HG03097 (cell line): ENCODE results near the gene CTSL.

ENCODE experiments used
- ATAC-seq: cut with Tn5 transposase; IDR thresholded peaks from one replicate; pipeline ENCODE4 v1.9.1; 2021; ENCODE audit not compliant: unreplicated experiment, low FRiP score

CTSL gene

DNA sequence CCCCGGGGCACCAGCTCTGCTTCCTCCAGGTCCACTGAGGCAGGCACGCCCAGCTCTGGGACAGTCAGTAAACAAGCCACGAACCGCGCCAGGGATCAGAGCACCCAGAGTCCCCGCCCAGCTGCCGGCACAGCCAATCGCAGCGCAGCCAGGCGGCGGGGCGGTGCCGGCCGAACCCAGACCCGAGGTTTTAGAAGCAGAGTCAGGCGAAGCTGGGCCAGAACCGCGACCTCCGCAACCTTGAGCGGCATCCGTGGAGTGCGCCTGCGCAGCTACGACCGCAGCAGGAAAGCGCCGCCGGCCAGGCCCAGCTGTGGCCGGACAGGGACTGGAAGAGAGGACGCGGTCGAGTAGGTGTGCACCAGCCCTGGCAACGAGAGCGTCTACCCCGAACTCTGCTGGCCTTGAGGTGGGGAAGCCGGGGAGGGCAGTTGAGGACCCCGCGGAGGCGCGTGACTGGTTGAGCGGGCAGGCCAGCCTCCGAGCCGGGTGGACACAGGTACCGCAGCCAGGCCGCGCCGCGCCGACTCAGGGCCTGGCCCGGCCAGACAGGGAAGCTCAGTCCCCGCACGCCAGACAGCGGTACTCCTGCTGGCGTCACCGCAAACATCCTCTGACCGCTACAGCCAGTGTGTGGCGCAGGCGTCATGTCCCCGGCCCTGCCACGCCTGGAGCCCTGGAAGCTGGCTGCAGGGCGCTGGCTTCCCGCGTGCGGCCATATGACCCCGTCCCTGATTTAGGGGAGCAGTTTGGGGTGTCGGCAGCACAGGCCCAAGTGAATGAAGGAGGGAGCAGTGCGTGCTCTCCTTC is at the start of gene CTSL:
Gene CTSL, plus strand, starts transcription at position 220 of the 810 bp plus-strand sequence. CDS start 1,485 bp downstream, outside the sequence.
- ATAC-seq = no peak

DNA sequence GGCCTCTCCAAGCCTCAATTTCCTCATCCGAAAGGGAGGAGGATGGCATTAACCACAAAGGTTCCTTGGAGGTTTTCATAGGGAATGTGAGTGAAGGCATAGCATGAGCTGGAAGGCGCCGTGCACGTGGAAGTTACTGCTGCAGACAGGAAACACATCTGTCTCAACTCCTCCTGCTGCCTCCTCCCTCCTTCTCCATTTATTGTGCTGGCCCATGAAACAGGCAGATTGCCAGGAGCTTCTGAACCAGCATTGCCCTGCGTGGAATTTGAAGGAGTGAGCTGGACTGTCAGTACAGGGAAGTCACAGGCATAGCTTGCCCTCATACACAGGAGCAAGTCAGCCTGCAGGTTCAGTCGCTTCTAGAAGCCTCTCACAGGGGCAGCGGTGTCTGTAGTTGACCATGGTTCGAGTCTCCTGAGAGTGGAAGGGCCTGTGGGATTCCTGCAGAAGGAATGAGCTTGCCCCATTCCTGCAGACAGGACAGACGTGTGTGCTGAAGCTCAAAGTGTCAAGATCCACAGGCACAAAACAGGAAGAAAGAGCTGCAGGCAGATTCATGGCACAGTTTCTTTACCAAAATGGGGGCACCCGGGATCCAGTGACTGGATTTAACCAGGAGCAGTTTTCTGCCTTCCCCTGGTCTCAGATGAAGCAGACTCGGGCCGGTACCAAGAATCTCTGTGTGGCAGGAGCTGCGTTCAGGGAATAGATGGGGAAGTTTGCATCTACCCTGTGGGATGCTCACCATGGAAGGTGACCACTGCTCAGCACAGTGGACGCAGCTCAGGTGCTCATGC is 48.7 kb upstream of the CTSL start:
- ATAC-seq = no peak

DNA sequence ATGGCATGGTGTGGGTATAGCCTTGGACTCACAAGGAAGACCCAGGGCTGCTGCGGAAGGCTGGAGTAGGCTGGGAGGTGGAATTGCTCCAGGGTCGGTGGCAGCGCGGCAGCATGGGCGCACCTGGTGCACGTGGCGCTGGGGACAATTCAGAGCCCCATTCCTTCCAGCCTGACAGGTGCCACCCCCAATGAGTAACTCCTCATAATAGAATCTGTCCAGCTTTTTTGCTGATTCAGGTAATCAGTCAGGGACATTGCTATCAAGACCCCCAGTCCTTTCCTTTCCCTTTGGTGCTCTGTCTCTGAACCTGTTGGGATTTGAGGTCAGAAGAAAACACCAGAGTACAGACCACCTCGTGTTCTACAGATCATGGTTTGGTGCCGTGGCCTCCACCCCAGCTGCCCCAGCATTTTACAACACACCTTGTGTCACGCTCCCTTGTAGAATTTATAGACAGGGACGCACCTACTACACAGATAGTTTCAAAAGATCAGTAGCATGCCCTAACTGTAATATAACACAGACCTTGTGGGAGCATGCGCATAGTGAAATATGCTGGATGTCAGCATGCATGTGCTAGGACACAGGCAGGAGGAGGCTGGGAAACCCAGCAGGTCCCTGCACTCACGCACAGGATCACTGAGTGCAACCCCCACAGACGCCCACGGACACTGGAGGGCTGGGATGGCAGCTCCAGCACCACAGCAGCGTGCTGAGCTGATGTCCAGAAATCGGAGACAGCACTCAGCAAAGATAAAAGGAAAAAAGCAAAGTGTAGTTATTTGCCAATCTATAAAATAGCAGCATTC is 47.9 kb upstream of the CTSL start:
- no peak for ATAC-seq

DNA sequence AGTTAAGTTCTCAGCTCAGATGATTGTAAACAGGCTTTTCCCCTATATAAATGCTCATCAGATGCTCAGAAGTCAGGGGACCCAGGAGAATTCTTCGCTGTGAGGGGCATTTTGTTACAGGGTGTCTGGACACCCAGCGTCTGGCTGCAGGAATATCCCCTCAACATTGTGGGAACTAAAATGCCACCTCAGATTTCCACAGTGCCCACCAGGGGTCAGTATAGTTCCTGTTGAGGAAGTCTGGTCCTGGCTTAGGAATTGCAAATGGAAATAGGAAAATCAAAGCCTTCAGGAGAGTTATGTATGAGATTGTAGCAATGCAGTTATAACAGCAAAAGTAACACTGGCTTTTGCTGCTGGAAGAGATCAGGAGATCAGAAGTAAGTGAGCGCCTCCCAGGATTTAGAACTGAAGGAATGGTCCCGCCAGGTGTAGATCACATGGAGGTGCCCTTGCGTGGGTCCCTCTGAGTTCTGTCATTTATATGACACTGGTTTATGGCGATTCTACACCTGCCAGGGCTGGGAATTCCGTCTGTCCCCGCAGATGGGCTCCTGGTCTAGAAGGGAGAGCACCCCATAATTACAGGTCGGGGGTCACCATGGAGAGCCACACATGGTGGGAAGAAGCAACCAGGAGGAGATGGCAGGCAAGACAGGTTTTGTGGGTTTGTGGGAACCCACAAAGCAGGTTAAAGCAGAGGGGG is 47.1 kb upstream of the CTSL start:
- ATAC-seq = no peak

DNA sequence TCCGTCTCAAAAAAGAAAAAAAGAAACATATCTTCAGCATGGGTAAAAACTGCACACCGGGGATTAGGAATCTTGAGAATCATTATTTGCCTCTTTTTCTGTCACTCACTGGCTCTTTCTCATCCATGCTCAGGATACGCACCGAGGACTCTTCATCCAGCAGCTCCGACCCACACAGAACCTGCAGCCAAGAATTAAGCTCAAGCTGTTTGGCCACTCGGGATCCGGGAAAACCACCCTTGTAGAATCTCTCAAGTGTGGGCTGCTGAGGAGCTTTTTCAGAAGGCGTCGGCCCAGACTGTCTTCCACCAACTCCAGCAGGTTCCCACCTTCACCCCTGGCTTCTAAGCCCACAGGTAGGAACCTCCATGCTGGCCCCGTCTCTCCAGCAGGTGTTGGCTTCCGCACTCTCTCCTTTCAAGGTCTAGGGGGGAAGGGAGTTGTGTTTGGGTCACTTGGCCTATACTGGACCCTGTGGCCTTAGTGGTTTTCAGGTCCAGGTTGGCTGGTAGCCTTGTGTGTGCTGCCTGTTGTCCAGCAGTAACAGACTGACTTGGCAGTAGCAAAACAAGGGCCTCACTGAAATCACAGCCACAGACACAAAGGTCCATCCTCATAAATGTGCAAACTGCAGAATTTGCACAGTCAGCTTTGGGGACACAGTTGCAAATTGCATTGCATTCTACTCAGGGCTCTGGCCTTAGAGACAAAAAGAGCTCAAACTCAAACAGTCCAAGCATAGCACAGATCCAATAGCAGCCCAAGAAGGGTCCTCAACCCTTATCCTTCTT is 44.5 kb upstream of the CTSL start:
- ATAC-seq = no peak

DNA sequence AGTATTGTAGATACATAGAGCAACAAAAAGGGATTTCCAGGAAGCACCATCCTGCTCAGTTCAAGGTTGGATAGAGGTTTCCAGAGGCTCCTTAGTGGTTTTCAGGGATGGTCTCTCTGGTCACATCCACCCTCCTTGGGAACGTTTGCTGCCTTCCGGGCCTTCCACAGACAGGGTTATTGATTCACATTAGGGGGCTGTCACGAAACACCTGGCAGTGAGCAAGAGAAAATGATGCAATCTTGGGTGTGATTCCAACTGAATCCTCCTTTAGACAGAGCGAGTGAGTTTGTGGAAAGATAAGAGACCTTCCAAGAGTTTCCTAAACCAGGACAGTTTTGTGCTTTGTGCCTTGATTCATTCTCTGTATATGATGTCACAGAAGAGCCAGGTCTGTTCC is 43.8 kb upstream of the CTSL start:
- ATAC-seq = no peak

DNA sequence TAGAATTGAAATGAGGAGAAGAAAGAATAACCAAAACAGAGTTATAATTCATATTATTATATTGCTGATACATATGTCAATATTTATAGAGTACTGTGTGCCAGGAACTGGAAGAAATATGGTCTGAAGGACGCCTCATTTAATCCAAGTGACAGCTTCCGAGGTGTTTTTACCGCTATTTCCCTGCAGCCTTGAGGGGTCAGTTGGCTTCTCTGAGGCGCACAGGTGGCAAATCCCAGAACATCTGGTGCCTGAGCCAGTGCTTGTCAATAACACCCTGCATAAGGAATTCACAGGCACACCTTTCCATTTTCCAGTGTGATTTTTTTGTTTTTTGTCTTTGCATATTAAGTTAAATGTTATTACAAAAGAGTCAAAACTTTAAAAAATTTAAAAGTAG is 43.3 kb upstream of the CTSL start:
- no peak for ATAC-seq

DNA sequence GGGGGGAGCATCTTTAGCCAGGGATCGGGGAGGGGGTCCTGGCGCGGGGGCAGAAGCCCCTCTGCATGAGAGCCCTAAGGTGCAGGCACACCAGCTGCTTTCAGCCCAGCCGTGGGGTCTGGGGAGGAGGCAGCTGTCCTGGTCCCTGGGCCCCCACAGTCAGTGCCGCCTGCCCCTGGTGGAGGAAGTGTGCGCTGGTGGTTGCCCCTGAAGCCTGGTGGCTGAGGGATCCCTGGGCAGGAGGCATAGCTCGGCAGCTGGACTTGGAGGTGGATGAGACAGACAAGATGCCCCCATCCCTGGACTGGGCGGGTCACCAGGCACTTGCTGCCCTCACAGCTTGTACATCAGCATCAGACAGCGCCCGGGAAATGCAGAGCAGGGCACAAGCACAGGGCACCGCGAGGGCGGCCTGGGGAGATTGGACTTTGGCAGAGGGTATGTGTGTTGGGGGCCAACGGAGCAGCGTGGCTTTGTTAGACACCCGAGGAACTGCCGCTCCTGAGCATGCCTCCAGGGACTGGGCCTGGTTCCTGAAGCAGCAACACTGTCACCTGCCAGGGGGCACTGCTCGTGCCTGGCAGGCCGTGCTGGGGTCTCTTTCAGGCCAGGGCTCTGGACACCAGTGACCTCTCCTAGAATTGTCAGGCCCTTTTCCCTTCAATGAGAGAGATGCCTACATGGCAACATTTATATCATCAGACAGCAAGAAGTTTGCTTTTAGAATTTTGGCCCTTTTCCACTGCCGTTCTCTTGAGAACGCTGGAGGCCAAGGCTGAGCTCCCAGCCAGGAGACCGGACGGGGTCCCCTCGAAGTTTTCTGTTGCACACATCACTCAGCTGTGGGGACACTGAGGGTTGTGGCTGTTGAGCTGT is 41.9 kb upstream of the CTSL start:
- ATAC-seq = no peak

DNA sequence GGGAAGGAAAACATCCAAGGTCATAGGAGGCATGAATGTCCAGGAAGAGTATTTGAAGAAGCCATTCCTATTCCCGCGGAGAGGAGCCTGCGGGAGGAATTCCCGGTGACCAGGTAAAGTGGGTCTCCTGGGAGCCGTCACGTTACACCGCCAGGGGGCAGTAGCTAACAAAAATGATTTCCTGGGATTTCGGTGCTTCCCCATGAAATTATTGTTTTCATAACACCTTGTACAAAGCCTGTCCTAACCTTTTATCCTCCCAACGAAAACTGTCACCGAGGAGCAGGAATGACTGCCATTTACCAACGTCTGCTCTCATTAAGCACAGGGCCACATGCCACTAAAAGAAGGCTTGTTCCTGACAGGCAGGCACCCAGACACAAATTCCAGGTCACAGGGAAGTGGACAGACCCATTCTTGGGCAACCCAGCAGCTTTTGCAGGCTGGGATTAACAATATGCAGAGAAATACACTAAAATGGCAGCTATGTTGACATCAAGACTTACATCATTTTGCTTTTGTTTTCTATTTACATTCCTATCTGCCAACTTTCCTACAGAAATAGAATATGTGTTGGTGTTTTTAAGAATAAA is 41.2 kb upstream of the CTSL start:
- ATAC-seq = no peak

DNA sequence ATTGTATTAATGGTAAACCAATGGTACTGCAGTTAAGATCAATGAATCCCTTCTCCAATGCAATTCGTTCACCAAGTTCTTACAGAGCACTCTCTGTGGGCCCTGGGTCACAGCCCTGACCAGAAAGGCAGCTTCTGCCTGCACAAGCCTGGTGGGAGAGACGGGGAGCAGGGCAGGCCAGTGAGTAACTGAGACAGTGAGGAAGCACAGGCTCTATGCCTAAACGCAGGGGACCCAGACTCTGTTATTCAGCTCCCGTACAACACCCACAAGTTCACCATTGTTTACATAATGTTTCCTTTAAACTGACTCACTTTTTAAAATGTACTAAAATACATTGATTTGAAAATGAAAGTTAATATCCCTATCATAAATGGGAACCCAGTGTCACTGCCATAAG is 40.5 kb upstream of the CTSL start:
- no peak for ATAC-seq

DNA sequence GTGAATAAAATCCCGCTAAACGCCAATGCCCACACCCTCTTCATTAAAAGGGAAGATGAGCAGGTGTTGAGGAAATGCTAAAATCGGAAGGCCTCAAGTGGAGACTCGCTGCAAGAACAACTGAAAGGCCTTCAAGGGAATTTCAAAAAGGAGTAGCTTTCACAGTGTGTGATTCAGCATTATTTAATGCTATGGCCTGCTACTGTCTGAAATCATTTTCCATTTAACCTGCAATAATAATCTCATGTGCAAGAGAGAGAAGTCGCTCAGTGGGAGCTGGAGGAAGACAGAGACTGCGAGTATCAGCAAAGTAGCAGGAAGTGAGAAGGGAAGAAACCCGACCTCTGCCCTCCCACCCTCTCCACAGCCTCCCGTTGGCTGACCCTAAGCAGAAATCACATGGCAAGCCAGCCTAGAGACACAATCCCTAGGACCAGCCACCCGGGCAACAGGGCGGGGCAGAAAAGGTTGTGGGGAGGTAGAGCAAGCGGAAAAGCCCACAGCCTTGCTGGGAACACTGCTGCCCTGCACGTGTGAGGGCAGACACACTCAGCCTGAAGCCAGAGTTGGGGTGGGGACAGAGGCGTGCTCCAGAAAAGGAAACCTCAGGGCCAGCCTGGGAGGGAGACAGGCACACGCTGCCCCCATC is 39.9 kb upstream of the CTSL start:
- no peak for ATAC-seq

DNA sequence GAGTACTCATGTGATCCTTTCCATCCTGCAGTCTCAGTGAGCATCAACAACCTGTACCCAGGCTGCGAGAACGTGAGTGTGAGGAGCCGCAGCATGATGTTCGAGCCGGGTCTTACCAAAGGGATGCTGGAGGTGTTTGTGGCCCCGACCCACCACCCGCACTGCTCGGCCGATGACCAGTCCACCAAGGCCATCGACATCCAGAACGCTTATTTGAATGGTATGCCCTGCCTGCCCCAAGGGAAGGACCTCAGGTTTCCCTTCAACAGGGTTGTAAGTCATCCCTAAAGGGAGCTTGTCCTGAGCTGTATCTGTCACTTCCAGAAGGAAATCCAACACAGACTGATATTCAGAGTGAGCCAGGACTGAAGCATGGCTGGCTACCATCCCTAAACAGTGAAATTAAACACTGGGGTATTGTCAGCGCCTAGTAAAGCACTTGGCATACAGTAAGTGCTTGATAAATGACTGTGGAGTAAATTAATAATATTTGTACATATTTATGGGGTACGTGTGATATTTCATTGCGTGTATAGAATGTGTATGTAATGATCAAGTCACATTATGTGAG is 39.3 kb upstream of the CTSL start:
- no peak for ATAC-seq

DNA sequence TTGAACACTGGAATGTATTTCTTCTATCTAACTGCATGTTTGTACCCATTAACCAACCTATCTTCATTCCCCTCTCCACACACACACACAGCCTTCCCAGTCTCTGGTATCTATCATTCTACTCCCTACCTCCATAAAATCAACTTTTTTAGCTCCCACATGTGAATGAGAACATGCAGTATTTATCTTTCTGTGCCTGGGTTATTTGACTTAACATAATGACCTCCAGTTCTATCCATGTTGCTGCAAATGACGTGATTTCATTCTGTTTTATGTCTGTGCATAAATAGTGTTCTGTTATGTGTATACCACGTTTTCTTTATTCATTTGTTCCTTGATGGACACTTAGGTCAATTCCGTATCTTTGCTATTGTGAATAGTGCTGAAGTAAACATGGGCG is 38.7 kb upstream of the CTSL start:
- ATAC-seq = no peak

DNA sequence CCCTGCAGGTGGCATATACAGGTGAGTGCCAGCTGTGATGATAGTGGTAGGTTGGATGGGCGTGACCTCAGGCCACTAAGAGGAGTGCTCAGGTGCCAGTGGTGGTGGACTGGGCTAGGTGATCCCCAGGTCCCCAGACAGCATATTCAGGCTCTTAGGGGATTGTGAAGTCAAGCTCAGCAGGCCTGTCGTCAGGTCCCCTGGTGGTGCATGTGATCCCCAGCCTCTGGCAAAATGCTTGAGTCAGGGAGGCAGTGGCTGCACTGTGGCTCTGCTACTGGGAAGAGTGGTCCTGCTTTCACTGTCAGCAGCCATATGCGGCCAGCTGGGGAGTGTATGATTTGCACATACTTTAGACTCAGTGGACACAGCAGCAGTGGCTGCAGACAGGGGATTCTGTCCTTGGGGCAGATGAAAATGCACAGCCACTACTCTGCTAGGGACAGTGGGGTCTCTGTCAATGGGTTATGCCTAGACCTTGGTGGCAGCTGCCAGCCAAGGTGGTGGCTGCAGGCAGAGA is 31.6 kb upstream of the CTSL start:
- no peak for ATAC-seq

DNA sequence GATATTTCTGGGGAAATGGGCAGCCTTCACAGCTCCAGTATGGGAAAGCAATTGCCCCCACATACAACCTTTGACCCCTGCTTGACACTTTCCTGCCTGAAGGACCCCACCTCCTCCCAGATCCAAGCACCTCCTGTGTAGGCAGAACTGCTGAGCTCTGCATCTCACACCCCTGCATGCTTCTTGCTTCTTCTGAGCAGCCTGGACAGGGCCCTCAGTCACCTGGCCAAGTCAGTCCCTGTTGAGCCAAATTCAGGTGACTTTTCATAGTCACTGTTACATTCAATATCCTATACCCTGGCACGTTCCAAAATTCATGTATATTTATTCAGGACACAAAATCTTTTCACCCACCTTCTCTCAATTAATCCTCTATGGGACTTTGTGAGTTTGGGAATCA is 30.4 kb upstream of the CTSL start:
- ATAC-seq = no peak

DNA sequence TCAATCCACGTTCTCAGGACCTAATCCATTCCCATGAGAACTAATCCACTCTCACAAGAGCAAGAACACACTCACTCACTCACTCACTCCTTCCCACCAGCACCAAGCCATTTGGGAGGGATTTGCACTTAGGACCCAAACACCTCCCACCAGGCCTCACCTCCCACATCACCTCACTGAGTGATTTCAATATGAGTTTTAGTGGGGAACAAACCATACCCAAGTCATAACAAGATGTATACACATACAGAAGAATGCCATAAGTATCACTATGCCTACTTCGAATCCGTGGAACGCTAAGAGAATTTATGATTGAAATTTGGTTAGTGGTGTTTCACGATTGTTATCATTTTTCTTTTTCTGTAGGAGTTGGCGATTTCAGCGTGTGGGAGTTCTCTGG is 29.3 kb upstream of the CTSL start:
- ATAC-seq = no peak

DNA sequence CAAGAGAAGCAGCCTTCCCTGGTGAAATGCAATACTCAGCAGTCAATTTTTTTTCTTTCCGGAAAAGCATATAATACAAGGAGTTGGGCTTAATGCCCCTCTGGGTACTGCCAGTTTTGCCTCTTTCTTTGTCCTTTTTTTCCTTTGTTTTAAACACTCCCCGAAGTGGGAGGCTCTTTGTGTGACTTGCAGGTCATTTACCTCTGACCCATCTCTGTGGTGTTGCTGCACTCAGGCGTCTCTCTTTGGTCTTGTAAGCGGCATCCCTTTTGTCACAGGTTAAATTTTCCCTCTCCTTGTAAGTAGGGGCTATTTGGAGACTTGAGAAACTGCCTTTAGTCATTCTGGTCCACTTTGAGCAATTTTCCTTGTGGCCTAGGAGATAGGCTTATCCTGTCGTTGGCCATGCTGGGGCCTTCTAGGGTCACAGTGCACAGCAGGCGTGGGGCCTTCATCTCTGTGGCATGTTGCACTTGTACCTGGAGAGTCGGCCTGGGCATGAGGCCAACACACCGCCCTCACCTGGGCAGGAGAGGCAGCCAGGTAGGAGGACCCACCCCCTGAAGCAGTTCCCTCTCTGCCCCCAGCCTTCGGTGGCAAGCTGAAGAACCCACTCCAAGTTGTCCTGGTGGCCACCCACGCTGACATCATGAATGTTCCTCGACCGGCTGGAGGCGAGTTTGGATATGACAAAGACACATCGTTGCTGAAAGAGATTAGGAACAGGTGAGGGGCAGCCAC is 27.7 kb upstream of the CTSL start:
- no peak for ATAC-seq
